Measurements from ENCODE around the gene RING1.

DNA sequence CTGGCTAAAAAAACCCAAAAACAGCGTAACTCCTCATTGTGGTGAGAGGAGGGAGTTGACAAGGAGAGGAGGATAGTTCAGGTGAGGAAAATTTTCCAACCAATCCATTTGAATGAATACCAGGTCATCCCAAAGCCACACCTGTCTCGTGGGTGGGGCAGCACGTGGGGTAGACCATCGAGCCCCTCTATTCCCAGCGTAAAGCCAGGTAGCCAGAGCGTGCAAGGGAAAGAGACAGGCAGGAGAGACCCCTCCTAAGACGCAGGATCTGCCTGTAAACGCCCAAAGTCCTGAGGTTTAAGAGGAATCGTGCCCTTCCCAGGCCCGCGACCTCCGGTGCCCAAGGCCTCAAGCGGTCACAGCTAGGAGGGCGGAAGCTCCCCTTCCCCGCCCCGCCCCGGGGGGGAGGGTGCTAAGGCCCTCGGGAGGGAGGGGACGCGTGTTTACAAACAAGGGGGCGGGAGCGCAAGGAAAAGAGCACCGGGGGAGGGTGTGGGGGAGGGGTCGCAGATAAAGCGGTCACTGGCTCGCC is 8.5 kb upstream of the RING1 start:
- TF ChIP-seq CTCF (conservative IDR thresholded peaks at IDR 0.05; ENCODE audit: low read depth in 2 of 2): no peak
- TF ChIP-seq, protein P1, sequence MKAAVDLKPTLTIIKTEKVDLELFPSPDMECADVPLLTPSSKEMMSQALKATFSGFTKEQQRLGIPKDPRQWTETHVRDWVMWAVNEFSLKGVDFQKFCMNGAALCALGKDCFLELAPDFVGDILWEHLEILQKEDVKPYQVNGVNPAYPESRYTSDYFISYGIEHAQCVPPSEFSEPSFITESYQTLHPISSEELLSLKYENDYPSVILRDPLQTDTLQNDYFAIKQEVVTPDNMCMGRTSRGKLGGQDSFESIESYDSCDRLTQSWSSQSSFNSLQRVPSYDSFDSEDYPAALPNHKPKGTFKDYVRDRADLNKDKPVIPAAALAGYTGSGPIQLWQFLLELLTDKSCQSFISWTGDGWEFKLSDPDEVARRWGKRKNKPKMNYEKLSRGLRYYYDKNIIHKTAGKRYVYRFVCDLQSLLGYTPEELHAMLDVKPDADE (IDR thresholded peaks at IDR 0.05): no peak; the same call in 1 of the 2 replicates
- TF ChIP-seq EZH2 (IDR thresholded peaks at IDR 0.05; ENCODE audit: low read depth, unreplicated experiment): no peak

Data from GM23338 (cell line).